GM18861 (cell line): ENCODE data around the gene KBTBD2.
"Not testable (repeated sequence)": the region's sequence is repeated elsewhere in the genome, so short reads cannot be mapped to it uniquely, and the experiment has no call there.

Experiments used
- ATAC-seq: cut with Tn5 transposase; IDR thresholded peaks from one replicate; pipeline ENCODE4 v1.9.1; 2021; ENCODE audit not compliant: unreplicated experiment

The KBTBD2 gene

GRCh38 chr7:32893722-32894121, 2.2 kb upstream of the KBTBD2 start:
- ATAC-seq, result no peak

GRCh38 chr7:32893207-32893524, 1.6 kb upstream of the KBTBD2 start:
- ATAC-seq, result no peak

- peak; percentile 29 for ATAC-seq
Measured at GRCh38 chr7:32892521-32893206, 1.1 kb upstream of the KBTBD2 start.

- peak; percentile 43 for ATAC-seq
Measured at GRCh38 chr7:32891800-32892520, 400 bp upstream of the KBTBD2 start.

GRCh38 chr7:32890793-32891042, 842 bp downstream of the KBTBD2 start:
- ATAC-seq, result no peak

GRCh38 chr7:32890010-32890792, 1.4 kb downstream of the KBTBD2 start:
- peak; percentile 36 for ATAC-seq

GRCh38 chr7:32888505-32888904, 3.1 kb downstream of the KBTBD2 start:
- ATAC-seq, result no peak

GRCh38 chr7:32887395-32887794, 4.2 kb downstream of the KBTBD2 start:
- no peak for ATAC-seq

GRCh38 chr7:32881074-32881982, 10.2 kb downstream of the KBTBD2 start:
- ATAC-seq, result no peak

GRCh38 chr7:32879460-32879859, 12.1 kb downstream of the KBTBD2 start:
- no peak for ATAC-seq

- ATAC-seq, result not testable (repeated sequence)
Measured at GRCh38 chr7:32878023-32878422, 13.5 kb downstream of the KBTBD2 start.

GRCh38 chr7:32872421-32872820, 19.1 kb downstream of the KBTBD2 start:
- no peak for ATAC-seq

GRCh38 chr7:32871624-32872371, 19.8 kb downstream of the KBTBD2 start:
- ATAC-seq, result no peak

- no peak for ATAC-seq
Measured at GRCh38 chr7:32870298-32870697, 21.3 kb downstream of the KBTBD2 start.

GRCh38 chr7:32869716-32870115, 21.8 kb downstream of the KBTBD2 start:
- no peak for ATAC-seq

- ATAC-seq, result no peak
Measured at GRCh38 chr7:32868116-32868515, 23.4 kb downstream of the KBTBD2 start.

GRCh38 chr7:32865448-32866030, 26.0 kb downstream of the KBTBD2 start:
- no peak for ATAC-seq

GRCh38 chr7:32863872-32864271, 27.7 kb downstream of the KBTBD2 start:
- ATAC-seq, result not testable (repeated sequence)

- no peak for ATAC-seq
Measured at GRCh38 chr7:32860090-32860489, 31.5 kb downstream of the KBTBD2 start.

GRCh38 chr7:32858648-32859047, 32.9 kb downstream of the KBTBD2 start:
- no peak for ATAC-seq
